ENCODE data around the gene NAT16. TPM values are rescaled to one million over a fixed set of nuclear protein-coding genes. Genes with fewer than 3 reads are reported as not detected.
"Not testable (repeated sequence)": the region's sequence is repeated elsewhere in the genome, so short reads cannot be mapped to it uniquely, and the experiment has no call there.

The NAT16 gene
- total RNA-seq, 1 donor from 2014 or later: 0.70 TPM

DNA sequence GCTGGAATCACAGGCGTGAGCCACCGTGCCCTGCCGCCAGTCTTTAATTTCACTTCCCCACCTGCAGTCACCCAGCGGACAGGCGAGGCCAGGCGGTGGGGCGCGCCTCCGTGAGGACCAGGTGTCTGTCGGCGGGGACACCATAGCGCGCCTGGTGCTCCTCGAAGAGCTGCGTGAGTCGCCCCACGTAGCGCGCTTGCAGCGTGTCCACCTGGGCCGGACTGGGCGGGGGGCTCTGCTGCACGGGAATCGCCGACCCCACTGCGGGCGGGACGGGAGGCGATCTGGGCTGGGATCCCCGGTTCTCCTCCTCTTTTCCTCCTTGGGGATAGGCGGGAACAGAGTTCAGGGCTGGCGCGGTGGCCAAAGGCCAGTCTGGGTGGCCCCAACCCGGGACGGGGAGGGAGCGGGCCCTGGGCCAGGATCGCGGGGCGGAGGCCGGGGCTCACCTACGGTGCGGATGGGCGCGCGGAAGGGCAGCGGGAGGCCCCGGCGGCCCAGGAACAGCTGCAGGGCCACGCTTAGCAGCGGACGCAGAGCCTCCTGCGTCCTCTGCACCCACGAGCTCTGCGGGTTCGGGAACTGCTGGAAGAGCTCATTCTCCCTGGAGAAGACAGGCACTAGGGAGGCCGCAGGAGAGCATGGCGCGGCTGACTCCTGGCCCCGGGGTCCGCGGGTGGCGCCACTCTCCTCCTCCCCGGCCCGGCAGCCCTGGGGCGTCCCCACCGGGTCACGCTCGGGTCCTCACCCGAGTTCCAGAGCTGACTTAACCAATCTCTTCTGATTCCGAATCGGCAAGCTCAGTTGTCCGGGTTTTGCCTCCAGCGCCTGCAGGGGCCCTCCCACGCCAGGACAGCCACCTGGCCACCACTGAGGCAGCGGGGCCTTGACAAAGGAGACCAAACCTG, 21.9 kb upstream of the NAT16 start:
- Mint-ChIP-seq H3K27me3 (ENCODE audit: low read depth) (peaks cover 49% of the 10 kb centered on the region), H3K9me3 (no peaks in the 10 kb centered on the region), H3K4me1 (peaks cover 8% of the 10 kb centered on the region), H3K36me3 (ENCODE audit: low read depth) (no peaks in the 10 kb centered on the region), H3K4me3 (no peak overlapping the region), H3K27ac (ENCODE audit: unreplicated experiment) (no peak overlapping the region)
- TF ChIP-seq, protein P1, sequence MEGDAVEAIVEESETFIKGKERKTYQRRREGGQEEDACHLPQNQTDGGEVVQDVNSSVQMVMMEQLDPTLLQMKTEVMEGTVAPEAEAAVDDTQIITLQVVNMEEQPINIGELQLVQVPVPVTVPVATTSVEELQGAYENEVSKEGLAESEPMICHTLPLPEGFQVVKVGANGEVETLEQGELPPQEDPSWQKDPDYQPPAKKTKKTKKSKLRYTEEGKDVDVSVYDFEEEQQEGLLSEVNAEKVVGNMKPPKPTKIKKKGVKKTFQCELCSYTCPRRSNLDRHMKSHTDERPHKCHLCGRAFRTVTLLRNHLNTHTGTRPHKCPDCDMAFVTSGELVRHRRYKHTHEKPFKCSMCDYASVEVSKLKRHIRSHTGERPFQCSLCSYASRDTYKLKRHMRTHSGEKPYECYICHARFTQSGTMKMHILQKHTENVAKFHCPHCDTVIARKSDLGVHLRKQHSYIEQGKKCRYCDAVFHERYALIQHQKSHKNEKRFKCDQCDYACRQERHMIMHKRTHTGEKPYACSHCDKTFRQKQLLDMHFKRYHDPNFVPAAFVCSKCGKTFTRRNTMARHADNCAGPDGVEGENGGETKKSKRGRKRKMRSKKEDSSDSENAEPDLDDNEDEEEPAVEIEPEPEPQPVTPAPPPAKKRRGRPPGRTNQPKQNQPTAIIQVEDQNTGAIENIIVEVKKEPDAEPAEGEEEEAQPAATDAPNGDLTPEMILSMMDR (conservative IDR thresholded peaks at IDR 0.05): no peak
- no peak for DNase-seq (ENCODE audit: low read depth, low spot score)

DNA sequence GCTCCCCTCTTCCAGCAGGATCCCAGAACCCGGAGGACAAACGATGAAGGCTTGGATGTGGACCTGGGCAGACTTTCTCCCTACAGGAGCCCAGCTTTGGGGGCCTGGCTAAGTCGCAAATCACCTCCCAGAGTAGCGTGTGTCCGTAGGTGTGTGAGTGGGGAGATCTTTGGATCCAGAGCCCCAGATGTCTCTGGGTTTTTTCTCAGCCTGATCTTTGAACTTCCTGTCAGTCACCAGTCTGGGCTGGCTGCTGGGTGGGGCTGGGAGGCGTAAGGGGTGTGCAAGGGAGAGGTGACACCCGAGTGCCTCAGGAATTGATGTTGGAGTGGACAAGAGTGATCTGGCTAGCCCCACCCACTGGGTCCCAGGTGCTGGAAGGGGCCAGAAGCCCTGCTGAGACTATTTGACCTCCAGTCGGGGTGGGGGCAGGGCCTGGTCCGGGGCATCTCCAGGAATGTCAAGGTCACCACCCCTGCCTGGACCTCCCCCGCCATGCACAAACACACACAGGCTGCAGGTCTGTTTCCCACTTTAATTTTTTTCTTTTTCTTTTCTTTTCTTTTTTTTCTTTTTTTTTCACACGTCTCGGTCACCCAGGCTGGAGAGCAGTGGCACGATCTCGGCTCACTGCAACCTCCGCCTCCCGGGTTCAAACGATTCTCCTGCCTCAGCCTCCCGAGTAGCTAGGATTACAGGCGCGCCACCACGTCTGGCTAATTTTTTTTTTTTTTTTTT, 20.9 kb upstream of the NAT16 start, which contains the start of gene MOGAT3:
Gene MOGAT3 (minus strand): TSS at position 175 of the 738 bp plus-strand sequence. CDS start 182 bp downstream, outside the sequence.
- Mint-ChIP-seq H3K36me3 (ENCODE audit: low read depth) (no peaks in the 10 kb centered on the region), H3K4me3 (no peak within 1 kb of the TSS), H3K4me1 (peaks cover 8% of the 10 kb centered on the region), H3K9me3 (no peaks in the 10 kb centered on the region), H3K27me3 (ENCODE audit: low read depth) (peaks cover 49% of the 10 kb centered on the region), H3K27ac (ENCODE audit: unreplicated experiment) (no peak within 1 kb of the TSS)
- DNase-seq (ENCODE audit: low read depth, low spot score): no peak
- TF ChIP-seq, protein P1 (conservative IDR thresholded peaks at IDR 0.05): no peak

DNA sequence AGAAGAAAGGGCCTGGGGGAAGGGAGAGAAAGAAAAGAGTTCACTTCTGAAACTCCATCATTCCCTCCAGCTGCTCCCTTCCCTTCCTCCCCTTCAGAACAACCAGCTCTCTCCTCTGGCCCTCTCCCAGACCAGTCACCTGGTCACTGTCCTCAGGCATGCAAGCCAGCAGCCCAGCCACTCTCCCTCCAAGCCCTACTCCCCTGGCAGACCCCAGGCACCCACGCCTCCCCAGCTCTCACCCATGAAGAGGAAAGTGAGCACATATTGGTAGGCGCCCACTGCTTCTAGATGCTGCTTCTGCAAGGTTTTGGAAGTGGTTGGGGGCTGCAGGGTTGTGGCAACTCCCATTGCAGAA, 20.4 kb upstream of the NAT16 start:
- Mint-ChIP-seq H3K4me3 (no peak overlapping the region), H3K4me1 (peaks cover 8% of the 10 kb centered on the region), H3K27me3 (ENCODE audit: low read depth) (peaks cover 49% of the 10 kb centered on the region), H3K9me3 (no peaks in the 10 kb centered on the region), H3K27ac (ENCODE audit: unreplicated experiment) (no peak overlapping the region), H3K36me3 (ENCODE audit: low read depth) (no peaks in the 10 kb centered on the region)
- TF ChIP-seq, protein P1 (conservative IDR thresholded peaks at IDR 0.05): no peak
- no peak for DNase-seq (ENCODE audit: low read depth, low spot score)

DNA sequence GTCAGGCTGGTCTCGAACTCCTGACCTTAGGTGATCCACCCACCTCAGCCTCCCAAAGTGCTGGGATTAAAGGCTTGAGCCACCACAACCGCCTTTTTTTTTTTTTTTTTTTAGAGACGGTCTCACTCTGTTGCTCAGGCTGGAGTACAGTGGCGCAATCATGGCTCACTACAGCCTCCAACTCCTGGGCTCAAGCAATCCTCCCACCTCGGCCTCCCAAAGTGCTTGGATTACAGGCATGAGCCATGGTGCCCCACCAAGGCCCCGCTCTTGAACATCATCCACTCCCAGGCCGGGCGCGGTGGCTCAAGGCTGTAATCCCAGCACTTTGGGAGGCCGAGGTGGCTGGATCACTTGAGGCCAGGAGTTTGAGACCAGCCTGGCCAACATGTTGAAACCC, 19.4 kb upstream of the NAT16 start:
- not testable (repeated sequence) for H3K4me3 Mint-ChIP-seq; DNase-seq (ENCODE audit: low read depth, low spot score); H3K36me3 Mint-ChIP-seq (ENCODE audit: low read depth); H3K9me3 Mint-ChIP-seq; H3K27ac Mint-ChIP-seq (ENCODE audit: unreplicated experiment)
- Mint-ChIP-seq H3K27me3 (ENCODE audit: low read depth) (peaks cover 48% of the 10 kb centered on the region), H3K4me1 (peaks cover 12% of the 10 kb centered on the region)

DNA sequence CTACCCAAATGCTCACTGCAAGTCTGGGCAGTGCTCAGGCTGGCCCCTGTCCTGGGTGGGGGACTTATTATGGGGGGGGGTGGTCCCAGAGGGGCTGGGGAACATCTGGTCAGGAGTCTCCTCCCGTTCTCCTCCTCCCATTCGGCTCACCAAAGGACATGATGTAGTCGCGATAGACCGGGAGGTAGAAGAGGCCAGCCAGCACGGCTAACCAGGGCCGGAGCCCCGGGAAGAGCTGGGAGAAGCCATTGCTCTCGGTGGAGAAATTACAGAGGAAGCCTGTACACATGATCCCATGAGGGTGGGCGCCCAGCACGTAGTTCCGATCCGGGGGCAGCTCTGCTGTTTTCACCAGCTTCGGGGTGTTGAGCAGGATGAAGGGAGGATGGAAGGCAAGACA, 18.4 kb upstream of the NAT16 start:
- Mint-ChIP-seq H3K4me3 (no peak overlapping the region), H3K27ac (ENCODE audit: unreplicated experiment) (no peak overlapping the region), H3K27me3 (ENCODE audit: low read depth) (peaks cover 38% of the 10 kb centered on the region), H3K9me3 (no peaks in the 10 kb centered on the region), H3K36me3 (ENCODE audit: low read depth) (no peaks in the 10 kb centered on the region), H3K4me1 (peaks cover 12% of the 10 kb centered on the region)
- TF ChIP-seq, protein P1 (conservative IDR thresholded peaks at IDR 0.05): no peak
- DNase-seq (ENCODE audit: low read depth, low spot score): no peak

Data from neural crest cell (in vitro differentiated cells).